Stimulated activated naive B cell treated with anti-CD40 and anti-IgM and Interleukin-4, amounts not matched to agents 10 μg/mL and 1 μg/mL and 100 μg/mL, for 72 hours (primary cell): ENCODE data around the gene ABCA3.

Experiments
- ATAC-seq, 2 donors: fragments of 150-1000 bp; cut with Tn5 transposase; replicated peaks; 2 replicates each; pipeline ENCODE4 v1.10.0; 2021; ENCODE audit warnings: moderate library complexity in 1 of 2
- DNase-seq: peaks from one replicate; pipeline ENCODE4 v3.0.0; 2021
- H3K27ac Mint-ChIP-seq: one replicate; pipeline ENCODE4 v1.8.0; 2022; ENCODE audit warnings: mild to moderate bottlenecking, mixed read lengths
- H3K27me3 Mint-ChIP-seq, 2 donors: one replicate each; pipeline ENCODE4 v1.8.0; 2022; ENCODE audit warnings: mixed read lengths in 2 of 2
- H3K36me3 Mint-ChIP-seq, 2 donors: one replicate each; pipeline ENCODE4 v1.8.0; 2022; ENCODE audit warnings: mixed read lengths in 2 of 2, mild to moderate bottlenecking in 1 of 2
- H3K4me1 Mint-ChIP-seq, 2 donors: one replicate each; pipeline ENCODE4 v1.8.0; 2022; ENCODE audit warnings: mixed read lengths in 2 of 2, mild to moderate bottlenecking in 1 of 2
- H3K4me3 Mint-ChIP-seq, 2 donors: one replicate each; pipeline ENCODE4 v1.8.0; 2022; ENCODE audit warnings: mild to moderate bottlenecking in 2 of 2, mixed read lengths in 2 of 2, moderate library complexity in 1 of 2
- H3K9me3 Mint-ChIP-seq, 2 donors: one replicate each; pipeline ENCODE4 v1.8.0; 2022; ENCODE audit warnings: mixed read lengths in 2 of 2, mild to moderate bottlenecking in 1 of 2

ABCA3 gene

GRCh38 chr16:2238150-2238837 is 102.2 kb downstream of the ABCA3 start:
- ATAC-seq: no peak
- no peak for DNase-seq
- Mint-ChIP-seq H3K4me3 (no peak overlapping the region), H3K9me3 (no peaks in the 10 kb centered on the region), H3K36me3 (peaks cover 31% of the 10 kb centered on the region in 2 donors), H3K4me1 (peaks cover 0 to 10% of the 10 kb centered on the region in 2 donors), H3K27ac (no peak overlapping the region), H3K27me3 (no peaks in the 10 kb centered on the region)

GRCh38 chr16:2237493-2238149 is 102.9 kb downstream of the ABCA3 start:
- peaks cover 27 to 31% of the 10 kb centered on the region in 2 donors for H3K36me3 Mint-ChIP-seq
- peaks cover 0 to 10% of the 10 kb centered on the region in 2 donors for H3K4me1 Mint-ChIP-seq
- ATAC-seq (no peak), DNase-seq (no peak)
- H3K27ac Mint-ChIP-seq: no peak overlapping the region
- H3K27me3 Mint-ChIP-seq: no peaks in the 10 kb centered on the region
- no peaks in the 10 kb centered on the region for H3K9me3 Mint-ChIP-seq
- no peak overlapping the region for H3K4me3 Mint-ChIP-seq

- peaks cover 23 to 28% of the 10 kb centered on the region in 2 donors for H3K36me3 Mint-ChIP-seq
- DNase-seq (no peak), ATAC-seq (no peak)
- no peaks in the 10 kb centered on the region for H3K9me3 Mint-ChIP-seq
- no peak overlapping the region for H3K4me3 Mint-ChIP-seq
- peaks cover 0 to 10% of the 10 kb centered on the region in 2 donors for H3K4me1 Mint-ChIP-seq
- no peak overlapping the region for H3K27ac Mint-ChIP-seq
- no peaks in the 10 kb centered on the region for H3K27me3 Mint-ChIP-seq
Measured at GRCh38 chr16:2237102-2237482, 103.4 kb downstream of the ABCA3 start.

- H3K36me3 Mint-ChIP-seq: peaks cover 25 to 31% of the 10 kb centered on the region in 2 donors
- ATAC-seq (peak; percentile 15 to 38), DNase-seq (no peak)
- peaks cover 0 to 10% of the 10 kb centered on the region in 2 donors for H3K4me1 Mint-ChIP-seq
- no peak within 1 kb of the TSS for H3K27ac Mint-ChIP-seq
- no peak within 1 kb of the TSS for H3K4me3 Mint-ChIP-seq
- no peaks in the 10 kb centered on the region for H3K9me3 Mint-ChIP-seq
- no peaks in the 10 kb centered on the region for H3K27me3 Mint-ChIP-seq
Measured at GRCh38 chr16:2236337-2237101, 104.0 kb downstream of the ABCA3 start, which contains the start of gene DNASE1L2. TSS of gene DNASE1L2 (plus strand) at chr16:2236444. CDS start at chr16:2236817, 373 bp downstream.

- DNase-seq (no peak), ATAC-seq (peak; percentile 12 to 13)
- H3K9me3 Mint-ChIP-seq: no peaks in the 10 kb centered on the region
- peaks cover 25 to 31% of the 10 kb centered on the region in 2 donors for H3K36me3 Mint-ChIP-seq
- no peak overlapping the region for H3K27ac Mint-ChIP-seq
- peaks cover 0 to 10% of the 10 kb centered on the region in 2 donors for H3K4me1 Mint-ChIP-seq
- no peaks in the 10 kb centered on the region for H3K27me3 Mint-ChIP-seq
- H3K4me3 Mint-ChIP-seq: no peak overlapping the region
Measured at GRCh38 chr16:2235695-2236336, 104.7 kb downstream of the ABCA3 start.

GRCh38 chr16:2235234-2235651 is 105.3 kb downstream of the ABCA3 start:
- H3K27ac Mint-ChIP-seq: no peak overlapping the region
- DNase-seq: no peak
- ATAC-seq: no peak
- no peaks in the 10 kb centered on the region for H3K27me3 Mint-ChIP-seq
- peaks cover 27 to 34% of the 10 kb centered on the region in 2 donors for H3K36me3 Mint-ChIP-seq
- no peak overlapping the region for H3K4me3 Mint-ChIP-seq
- no peaks in the 10 kb centered on the region for H3K9me3 Mint-ChIP-seq
- H3K4me1 Mint-ChIP-seq: peaks cover 0 to 10% of the 10 kb centered on the region in 2 donors

GRCh38 chr16:2234813-2235170 is 105.7 kb downstream of the ABCA3 start:
- H3K4me3 Mint-ChIP-seq: no peak overlapping the region
- DNase-seq (no peak), ATAC-seq (no peak)
- H3K9me3 Mint-ChIP-seq: no peaks in the 10 kb centered on the region
- no peak overlapping the region for H3K27ac Mint-ChIP-seq
- no peaks in the 10 kb centered on the region for H3K27me3 Mint-ChIP-seq
- peaks cover 0 to 10% of the 10 kb centered on the region in 2 donors for H3K4me1 Mint-ChIP-seq
- peaks cover 30 to 38% of the 10 kb centered on the region in 2 donors for H3K36me3 Mint-ChIP-seq

GRCh38 chr16:2233872-2234812 is 106.4 kb downstream of the ABCA3 start:
- peak overlapping the region; percentile 87 for H3K27ac Mint-ChIP-seq
- H3K4me1 Mint-ChIP-seq: peaks cover 0 to 10% of the 10 kb centered on the region in 2 donors
- peaks cover 32 to 41% of the 10 kb centered on the region in 2 donors for H3K36me3 Mint-ChIP-seq
- peak overlapping the region in 1 of 2 donors; percentile 21 for H3K4me3 Mint-ChIP-seq
- no peaks in the 10 kb centered on the region for H3K27me3 Mint-ChIP-seq
- no peaks in the 10 kb centered on the region for H3K9me3 Mint-ChIP-seq
- ATAC-seq: no peak
- no peak for DNase-seq

- Mint-ChIP-seq H3K4me3 (no peak overlapping the region), H3K27me3 (no peaks in the 10 kb centered on the region), H3K4me1 (peaks cover 0 to 10% of the 10 kb centered on the region in 2 donors), H3K27ac (no peak overlapping the region), H3K36me3 (peaks cover 34 to 45% of the 10 kb centered on the region in 2 donors), H3K9me3 (no peaks in the 10 kb centered on the region)
- DNase-seq (no peak), ATAC-seq (no peak)
Measured at GRCh38 chr16:2233046-2233775, 107.3 kb downstream of the ABCA3 start.

- H3K27ac Mint-ChIP-seq: no peak overlapping the region
- H3K4me1 Mint-ChIP-seq: peaks cover 0 to 10% of the 10 kb centered on the region in 2 donors
- no peak for ATAC-seq
- H3K27me3 Mint-ChIP-seq: no peaks in the 10 kb centered on the region
- no peak overlapping the region for H3K4me3 Mint-ChIP-seq
- no peaks in the 10 kb centered on the region for H3K9me3 Mint-ChIP-seq
- H3K36me3 Mint-ChIP-seq: peaks cover 34 to 45% of the 10 kb centered on the region in 2 donors
- DNase-seq: no peak
Measured at GRCh38 chr16:2232094-2232990, 108.2 kb downstream of the ABCA3 start.

- Mint-ChIP-seq H3K27ac (no peak overlapping the region), H3K36me3 (peaks cover 36 to 45% of the 10 kb centered on the region in 2 donors), H3K27me3 (no peaks in the 10 kb centered on the region), H3K9me3 (no peaks in the 10 kb centered on the region), H3K4me3 (no peak overlapping the region), H3K4me1 (peaks cover 3 to 15% of the 10 kb centered on the region in 2 donors)
- no peak for ATAC-seq
- DNase-seq: no peak
Measured at GRCh38 chr16:2231016-2231931, 109.3 kb downstream of the ABCA3 start.
